Progenitor cell of endocrine pancreas (in vitro differentiated cells): ENCODE results near the gene AKT2. TPM values are rescaled to one million over a fixed set of nuclear protein-coding genes. Genes with fewer than 3 reads are reported as not detected.
"Not testable (repeated sequence)": the region's sequence is repeated elsewhere in the genome, so short reads cannot be mapped to it uniquely, and the experiment has no call there.

Source experiments
- DNase-seq: peaks from one replicate; pipeline ENCODE4 v3.0.0; 2021; ENCODE audit warnings: low spot score; ENCODE audit not compliant: unreplicated experiment
- H3K27ac Mint-ChIP-seq: 2 replicates; pipeline ENCODE4 v1.8.0; 2021; ENCODE audit warnings: mild to moderate bottlenecking, moderate library complexity, mixed read lengths
- H3K27me3 Mint-ChIP-seq: 2 replicates; pipeline ENCODE4 v1.8.0; 2021; ENCODE audit warnings: mixed read lengths
- H3K36me3 Mint-ChIP-seq: 2 replicates; pipeline ENCODE4 v1.8.0; 2022; ENCODE audit warnings: mixed read lengths; ENCODE audit not compliant: insufficient read depth
- H3K4me1 Mint-ChIP-seq: 2 replicates; pipeline ENCODE4 v1.8.0; 2021; ENCODE audit warnings: low read depth, mixed read lengths
- H3K4me3 Mint-ChIP-seq: 2 replicates; pipeline ENCODE4 v1.8.0; 2021; ENCODE audit warnings: low read depth, mild to moderate bottlenecking, moderate library complexity, mixed read lengths
- H3K9me3 Mint-ChIP-seq: 2 replicates; pipeline ENCODE4 v1.8.0; 2021; ENCODE audit warnings: low read depth, mixed read lengths
- CTCF ChIP-seq: fragments of 200-600 bp; sonication (generic); IDR thresholded peaks from one replicate; pipeline ENCODE4 v1.5.0; 2021; ENCODE audit warnings: antibody characterized with exemption, mild to moderate bottlenecking; ENCODE audit not compliant: unreplicated experiment
- long read RNA-seq: library from polyadenylated mRNA; unstranded; transcript quantifications from one replicate; pipeline ENCODE4 v2.0.0, GENCODE V29; 2020
- total RNA-seq: library from RNA; stranded (reverse); gene quantifications from 2 replicates; pipeline ENCODE4 v1.2.1, GENCODE V29; 2021

AKT2 gene
- total RNA-seq: 200 TPM in 2 replicates
- long read RNA-seq, partial matches to known transcripts: 1 of 3 reads
- long read RNA-seq, other reads (novel, unspliced or antisense): 2 of 3 reads

GRCh38 chr19:40284501-40285352 is at the start of gene AKT2:
Gene AKT2, minus strand, starts transcription at chr19:40285345. Its CDS starts 20,078 bp downstream, at chr19:40265267.
- DNase-seq: peak; percentile 85
- Mint-ChIP-seq H3K9me3 (no peaks in the 10 kb centered on the region), H3K27ac (peak within 1 kb of the TSS; percentile 99), H3K27me3 (no peaks in the 10 kb centered on the region), H3K4me1 (peaks cover 26% of the 10 kb centered on the region), H3K4me3 (peak within 1 kb of the TSS; percentile 84), H3K36me3 (no peaks in the 10 kb centered on the region)
- TF ChIP-seq CTCF: no peak

- not testable (repeated sequence) for H3K9me3 Mint-ChIP-seq, H3K4me3 Mint-ChIP-seq, H3K4me1 Mint-ChIP-seq, DNase-seq, H3K27me3 Mint-ChIP-seq, H3K27ac Mint-ChIP-seq
- peaks cover 19% of the 10 kb centered on the region for H3K36me3 Mint-ChIP-seq
Observed at GRCh38 chr19:40333083-40333482, 47.9 kb upstream of the AKT2 start.

GRCh38 chr19:40332669-40333068 is 47.5 kb upstream of the AKT2 start:
- no peak for TF ChIP-seq CTCF
- Mint-ChIP-seq H3K4me1 (no peaks in the 10 kb centered on the region), H3K27me3 (no peaks in the 10 kb centered on the region), H3K9me3 (no peaks in the 10 kb centered on the region), H3K36me3 (peaks cover 19% of the 10 kb centered on the region), H3K4me3 (no peak overlapping the region), H3K27ac (no peak overlapping the region)
- no peak for DNase-seq

GRCh38 chr19:40331052-40331451 is 45.9 kb upstream of the AKT2 start:
- Mint-ChIP-seq H3K27me3 (no peaks in the 10 kb centered on the region), H3K9me3 (no peaks in the 10 kb centered on the region), H3K4me3 (no peak overlapping the region), H3K4me1 (no peaks in the 10 kb centered on the region), H3K36me3 (peaks cover 17% of the 10 kb centered on the region), H3K27ac (no peak overlapping the region)
- no peak for DNase-seq
- no peak for TF ChIP-seq CTCF

- Mint-ChIP-seq H3K4me1 (no peaks in the 10 kb centered on the region), H3K9me3 (no peaks in the 10 kb centered on the region), H3K27me3 (no peaks in the 10 kb centered on the region), H3K36me3 (peaks cover 22% of the 10 kb centered on the region), H3K27ac (no peak overlapping the region), H3K4me3 (no peak overlapping the region)
- TF ChIP-seq CTCF: no peak
- DNase-seq: no peak
Observed at GRCh38 chr19:40326201-40326600, 41.1 kb upstream of the AKT2 start.

- DNase-seq: no peak
- H3K27me3 Mint-ChIP-seq: no peaks in the 10 kb centered on the region
- no peak overlapping the region for H3K4me3 Mint-ChIP-seq
- no peaks in the 10 kb centered on the region for H3K9me3 Mint-ChIP-seq
- H3K27ac Mint-ChIP-seq: no peak overlapping the region
- H3K4me1 Mint-ChIP-seq: no peaks in the 10 kb centered on the region
- no peak for TF ChIP-seq CTCF
- peaks cover 20% of the 10 kb centered on the region for H3K36me3 Mint-ChIP-seq
Observed at GRCh38 chr19:40323705-40324104, 38.6 kb upstream of the AKT2 start.
